Measurements from ENCODE around the gene INSRR. TPM values are rescaled to one million over a fixed set of nuclear protein-coding genes. Genes with fewer than 3 reads are reported as not detected.

Gene INSRR
- total RNA-seq, 1 experiment from 2014 or later: 0.11 TPM

GRCh38 chr1:156905651-156906050, 46.7 kb upstream of the INSRR start (continued):
- TF ChIP-seq ZNF512 (CRISPR knock-in tag; IDR thresholded peaks at IDR 0.05; ENCODE audit: borderline replicate concordance) (no peak), PRRX2 (CRISPR knock-in tag; IDR thresholded peaks at IDR 0.05) (no peak), ATF3 (CRISPR knock-in tag; conservative IDR thresholded peaks at IDR 0.05) (no peak), ATF6 (CRISPR knock-in tag; IDR thresholded peaks at IDR 0.05) (no peak), SMAD4 (CRISPR knock-in tag; IDR thresholded peaks at IDR 0.05) (no peak)

GRCh38 chr1:156905176-156905575, 46.3 kb upstream of the INSRR start:
- H3K27ac Mint-ChIP-seq: no peak overlapping the region
- ATAC-seq (no peak), DNase-seq (ENCODE audit: low spot score) (no peak)
- no peak overlapping the region for H3K4me3 Mint-ChIP-seq
- H3K4me1 Mint-ChIP-seq: peaks cover 7% of the 10 kb centered on the region; the same call in 1 of the 2 replicates
- no peaks in the 10 kb centered on the region for H3K36me3 Mint-ChIP-seq
- ChIA-PET POLR2A (no interaction called here), CTCF (no interaction called here)
- H3K27me3 Mint-ChIP-seq (ENCODE audit: low read depth): no peaks in the 10 kb centered on the region; the same call in 1 of the 2 replicates
- no peaks in the 10 kb centered on the region for H3K9me3 Mint-ChIP-seq
- TF ChIP-seq ESRRA (CRISPR knock-in tag; IDR thresholded peaks at IDR 0.05; ENCODE audit: borderline replicate concordance) (no peak), ZBTB43 (CRISPR knock-in tag; IDR thresholded peaks at IDR 0.05) (no peak), ZNF263 (CRISPR knock-in tag; IDR thresholded peaks at IDR 0.05; ENCODE audit: low read depth) (no peak), STAT6 (CRISPR knock-in tag; conservative IDR thresholded peaks at IDR 0.05; ENCODE audit: low read depth) (no peak), ELF4 (CRISPR knock-in tag; IDR thresholded peaks at IDR 0.05; ENCODE audit: low read depth) (no peak), ZNF219 (CRISPR knock-in tag; IDR thresholded peaks at IDR 0.05; ENCODE audit: borderline replicate concordance) (no peak), ZNF423 (CRISPR knock-in tag; IDR thresholded peaks at IDR 0.05) (no peak), ZNF138 (CRISPR knock-in tag; conservative IDR thresholded peaks at IDR 0.05) (no peak), E2F4 (CRISPR knock-in tag; IDR thresholded peaks at IDR 0.05; ENCODE audit: borderline replicate concordance, low read depth) (no peak), NR1H2 (CRISPR knock-in tag; IDR thresholded peaks at IDR 0.05) (no peak), ATF1 (CRISPR knock-in tag; IDR thresholded peaks at IDR 0.05) (no peak), ZNF396 (CRISPR knock-in tag; IDR thresholded peaks at IDR 0.05; ENCODE audit: borderline replicate concordance) (no peak), ZNF671 (CRISPR knock-in tag; IDR thresholded peaks at IDR 0.05) (no peak), RELA (CRISPR knock-in tag; IDR thresholded peaks at IDR 0.05; ENCODE audit: borderline replicate concordance) (no peak), ZNF121 (CRISPR knock-in tag; IDR thresholded peaks at IDR 0.05) (no peak), PREB (CRISPR knock-in tag; IDR thresholded peaks at IDR 0.05; ENCODE audit: borderline replicate concordance) (no peak), EMX1 (CRISPR knock-in tag; IDR thresholded peaks at IDR 0.05) (no peak), ZNF317 (CRISPR knock-in tag; IDR thresholded peaks at IDR 0.05; ENCODE audit: borderline replicate concordance, low read depth) (no peak)
